Uterus (tissue), 2 donors: ENCODE measurements around the gene ICA1L.

Experiments used
- POLR2A ChIP-seq, 2 donors: fragments of 450-650 bp; IDR thresholded peaks; one replicate each; pipeline ENCODE4 v1.6.1; 2016; ENCODE audit warnings: antibody characterized with exemption in 2 of 2, mild to moderate bottlenecking in 1 of 2, moderate library complexity in 1 of 2
- TF ChIP-seq, protein P1 (sequence below), 4 experiments: fragments of 200-600 bp in 2 of 4; fragments of 450-650 bp in 2 of 4; sonication (generic) in 2 of 4; IDR thresholded peaks; one replicate each; pipeline ENCODE4 v1.5.1; 2016 to 2019; ENCODE audit warnings: antibody characterized with exemption in 4 of 4, mild to moderate bottlenecking in 2 of 4, moderate library complexity in 1 of 4

DNA sequence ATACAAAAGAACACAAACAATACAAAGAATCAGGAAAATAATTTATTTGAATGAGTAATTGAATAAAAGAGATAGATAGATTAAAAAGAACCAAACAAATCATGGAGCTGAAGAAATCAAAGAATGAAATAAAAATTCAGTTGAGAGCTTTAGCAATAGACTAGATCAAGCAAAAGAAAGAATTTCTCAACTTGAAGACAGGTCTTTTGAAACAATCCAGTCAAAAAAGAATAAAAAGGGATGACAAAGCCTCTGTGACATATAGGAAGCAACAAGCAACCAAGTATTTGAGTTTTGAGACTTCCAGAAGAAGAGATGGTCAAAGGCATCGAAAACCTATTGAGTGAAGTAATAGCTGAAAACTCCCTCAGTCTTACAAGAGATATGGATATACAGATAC is 128.0 kb downstream of the ICA1L start:
- TF ChIP-seq, protein P1, sequence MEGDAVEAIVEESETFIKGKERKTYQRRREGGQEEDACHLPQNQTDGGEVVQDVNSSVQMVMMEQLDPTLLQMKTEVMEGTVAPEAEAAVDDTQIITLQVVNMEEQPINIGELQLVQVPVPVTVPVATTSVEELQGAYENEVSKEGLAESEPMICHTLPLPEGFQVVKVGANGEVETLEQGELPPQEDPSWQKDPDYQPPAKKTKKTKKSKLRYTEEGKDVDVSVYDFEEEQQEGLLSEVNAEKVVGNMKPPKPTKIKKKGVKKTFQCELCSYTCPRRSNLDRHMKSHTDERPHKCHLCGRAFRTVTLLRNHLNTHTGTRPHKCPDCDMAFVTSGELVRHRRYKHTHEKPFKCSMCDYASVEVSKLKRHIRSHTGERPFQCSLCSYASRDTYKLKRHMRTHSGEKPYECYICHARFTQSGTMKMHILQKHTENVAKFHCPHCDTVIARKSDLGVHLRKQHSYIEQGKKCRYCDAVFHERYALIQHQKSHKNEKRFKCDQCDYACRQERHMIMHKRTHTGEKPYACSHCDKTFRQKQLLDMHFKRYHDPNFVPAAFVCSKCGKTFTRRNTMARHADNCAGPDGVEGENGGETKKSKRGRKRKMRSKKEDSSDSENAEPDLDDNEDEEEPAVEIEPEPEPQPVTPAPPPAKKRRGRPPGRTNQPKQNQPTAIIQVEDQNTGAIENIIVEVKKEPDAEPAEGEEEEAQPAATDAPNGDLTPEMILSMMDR (IDR thresholded peaks at IDR 0.05) = no peak
- no peak for TF ChIP-seq POLR2A (IDR thresholded peaks at IDR 0.05)
